D341Med (cell line): ENCODE measurements around the gene NUP214.
"Not testable (repeated sequence)": the region's sequence is repeated elsewhere in the genome, so short reads cannot be mapped to it uniquely, and the experiment has no call there.

ENCODE experiments used
- DNase-seq: peaks from one replicate; pipeline ENCODE4 v3.0.0; 2012; ENCODE audit warnings: low spot score

The NUP214 gene

GRCh38 chr9:131116281-131117120 is 8.9 kb upstream of the NUP214 start:
- no peak for DNase-seq

- DNase-seq, result no peak
Measured at GRCh38 chr9:131117121-131117761, 8.1 kb upstream of the NUP214 start.

GRCh38 chr9:131117762-131118145 is 7.6 kb upstream of the NUP214 start:
- no peak for DNase-seq

DNA sequence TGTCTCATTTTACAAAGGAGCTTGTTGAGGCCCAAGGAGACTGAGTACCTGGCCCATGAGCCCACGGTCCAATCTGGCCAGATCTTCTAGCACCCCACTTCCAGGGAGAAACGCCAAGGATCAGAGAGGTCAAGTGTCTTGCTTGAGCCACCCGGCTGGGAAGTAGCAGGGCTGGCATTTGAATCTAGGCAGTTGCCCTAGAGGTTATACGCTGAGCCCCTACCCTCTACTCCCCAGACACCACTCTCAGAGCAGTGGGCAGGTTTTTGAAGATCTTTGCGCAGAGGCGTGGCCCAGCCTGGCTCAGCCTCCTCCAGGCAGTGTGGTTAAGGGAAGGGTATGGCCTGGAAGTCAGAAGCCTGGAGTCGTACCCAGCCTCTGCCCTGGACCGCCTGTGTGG is 5.8 kb upstream of the NUP214 start:
- no peak for DNase-seq

DNA sequence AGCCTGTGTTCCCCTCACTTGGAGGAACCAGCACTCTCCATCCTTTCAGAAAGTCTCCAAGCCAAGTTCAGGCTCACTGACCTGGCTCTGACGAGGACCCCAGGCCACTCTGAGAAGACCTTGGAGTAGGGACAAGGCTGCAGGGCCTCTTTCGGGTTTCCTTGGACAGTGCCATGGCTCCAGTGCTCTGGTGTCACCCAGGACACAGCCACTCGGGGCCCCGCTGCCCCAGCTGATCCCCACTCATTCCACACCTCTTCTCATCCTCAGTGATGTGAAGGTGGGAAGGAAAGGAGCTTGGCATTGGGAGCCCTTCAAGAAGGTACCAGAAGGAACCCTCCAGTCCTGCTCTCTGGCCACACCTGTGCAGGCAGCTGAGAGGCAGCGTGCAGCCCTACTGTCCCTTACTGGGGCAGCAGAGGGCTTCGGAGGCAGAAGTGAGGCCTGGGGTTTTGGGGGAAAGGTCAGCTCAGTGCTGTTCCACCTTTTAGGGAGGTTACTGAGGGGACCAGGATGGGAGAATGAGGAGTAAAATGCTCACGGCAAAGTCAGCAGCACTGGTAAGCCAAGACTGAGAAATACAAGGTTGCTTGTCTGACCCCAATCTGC is 4.7 kb upstream of the NUP214 start:
- no peak for DNase-seq

DNA sequence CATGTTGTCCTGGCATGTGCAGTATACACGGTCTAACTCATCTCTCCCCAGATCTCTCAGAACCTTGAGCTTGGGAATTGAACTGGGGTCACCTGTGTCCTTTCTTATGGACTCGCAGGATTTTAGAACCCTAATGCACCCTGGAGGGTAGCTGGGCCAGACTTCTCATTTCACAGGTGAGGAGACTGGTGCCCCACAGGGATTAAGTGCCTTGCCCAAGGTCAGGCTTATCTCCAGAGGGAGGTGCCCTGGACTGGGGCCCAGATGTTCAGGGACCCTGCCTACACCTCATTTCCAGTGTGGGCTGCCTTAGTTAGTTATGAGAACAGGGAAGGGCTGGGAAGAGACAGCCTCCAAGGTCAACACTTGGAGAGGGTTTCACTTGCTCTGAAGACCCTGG is 4.0 kb upstream of the NUP214 start:
- no peak for DNase-seq

GRCh38 chr9:131122158-131122557 is 3.2 kb upstream of the NUP214 start:
- DNase-seq, result no peak

GRCh38 chr9:131125038-131125287 is 423 bp upstream of the NUP214 start:
- no peak for DNase-seq

- DNase-seq, result no peak
Measured at GRCh38 chr9:131126059-131126426, 657 bp downstream of the NUP214 start.

GRCh38 chr9:131129183-131129582 is 3.8 kb downstream of the NUP214 start:
- no peak for DNase-seq

DNA sequence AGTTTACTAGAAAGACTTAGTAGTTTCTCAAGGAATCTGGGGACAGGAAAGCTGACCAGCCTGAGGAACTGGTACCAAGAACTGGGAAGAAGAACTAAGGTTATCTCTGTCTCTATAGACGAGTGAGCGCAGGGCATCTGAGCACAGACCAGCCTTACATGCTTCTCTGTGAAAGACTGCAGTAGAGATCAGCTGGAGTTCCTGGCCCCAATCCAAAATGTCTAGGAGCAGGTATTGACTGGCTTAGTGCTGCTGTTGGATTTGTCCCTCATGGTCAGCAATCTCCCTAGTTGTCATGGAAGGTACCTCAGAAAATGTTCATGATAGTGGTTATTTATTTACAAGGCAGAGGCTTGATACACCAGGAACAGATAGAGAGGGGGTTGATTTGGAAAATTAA is 13.3 kb downstream of the NUP214 start:
- DNase-seq, result no peak

- no peak for DNase-seq
Measured at GRCh38 chr9:131140112-131140511, 14.7 kb downstream of the NUP214 start.

- no peak for DNase-seq
Measured at GRCh38 chr9:131140550-131140949, 15.2 kb downstream of the NUP214 start.

DNA sequence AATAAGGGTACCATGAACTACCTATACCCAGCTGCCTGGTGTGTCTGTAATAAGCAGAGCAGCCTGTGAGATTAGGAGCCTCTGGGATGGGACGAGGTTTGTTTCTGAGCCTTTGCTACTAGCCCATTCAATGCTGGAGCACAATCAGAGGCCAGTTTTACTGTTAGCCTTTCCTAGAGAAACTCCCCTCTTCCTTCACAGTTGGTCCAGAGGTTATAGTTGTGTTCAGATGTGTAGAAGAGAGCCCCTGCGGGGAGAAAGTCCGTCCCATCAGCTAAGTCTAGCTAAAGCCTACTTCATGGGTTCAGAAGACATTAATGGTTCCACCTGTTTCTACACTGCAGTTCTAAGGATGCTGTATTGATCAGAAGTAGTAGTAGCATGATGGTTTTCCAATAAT is 16.8 kb downstream of the NUP214 start:
- no peak for DNase-seq

DNA sequence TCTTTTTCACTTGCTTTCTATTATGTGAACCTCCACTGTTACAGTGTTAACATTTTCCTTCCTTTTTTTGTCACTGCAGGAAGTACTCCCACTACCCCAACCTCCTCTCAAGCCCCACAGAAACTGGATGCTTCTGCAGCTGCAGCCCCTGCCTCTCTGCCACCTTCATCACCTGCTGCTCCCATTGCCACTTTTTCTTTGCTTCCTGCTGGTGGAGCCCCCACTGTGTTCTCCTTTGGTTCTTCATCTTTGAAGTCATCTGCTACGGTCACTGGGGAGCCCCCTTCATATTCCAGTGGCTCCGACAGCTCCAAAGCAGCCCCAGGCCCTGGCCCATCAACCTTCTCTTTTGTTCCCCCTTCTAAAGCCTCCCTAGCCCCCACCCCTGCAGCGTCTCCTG is 18.8 kb downstream of the NUP214 start:
- no peak for DNase-seq

DNA sequence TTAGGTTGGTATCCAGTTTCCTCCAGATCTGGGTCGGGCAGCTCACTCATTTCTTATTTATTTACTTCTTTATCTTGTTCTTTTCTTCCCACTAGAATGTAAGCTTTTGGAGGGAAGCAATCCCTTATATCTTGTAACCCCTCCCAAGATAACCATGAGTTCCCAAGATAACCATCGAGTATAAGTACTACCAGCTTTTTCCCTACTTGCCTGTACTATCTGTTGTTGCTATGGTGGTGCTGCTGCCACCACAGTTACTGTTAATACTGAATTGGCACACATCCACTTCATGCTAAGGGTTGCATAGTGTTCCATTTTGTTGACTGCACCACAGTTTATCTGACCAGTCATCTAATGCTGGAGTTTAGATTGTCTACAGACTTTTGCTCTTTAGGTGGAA is 19.9 kb downstream of the NUP214 start:
- DNase-seq, result no peak

DNA sequence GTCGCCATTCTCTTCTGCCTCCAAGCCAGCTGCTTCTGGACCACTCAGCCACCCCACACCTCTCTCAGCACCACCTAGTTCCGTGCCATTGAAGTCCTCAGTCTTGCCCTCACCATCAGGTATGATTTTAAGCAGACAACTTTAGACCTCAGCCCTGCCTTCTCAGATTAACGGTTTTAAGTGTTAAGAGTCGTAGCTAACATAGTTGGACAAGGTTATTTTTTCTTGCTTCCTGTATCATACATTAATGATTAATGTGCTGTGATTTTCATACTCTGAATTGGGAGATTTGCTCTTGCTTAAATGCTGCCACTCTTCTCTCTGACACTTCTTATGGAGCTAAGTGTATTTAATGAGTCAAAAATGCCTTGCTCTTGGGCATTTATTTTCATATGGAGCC is 20.8 kb downstream of the NUP214 start:
- DNase-seq, result no peak

- no peak for DNase-seq
Measured at GRCh38 chr9:131148276-131148675, 22.9 kb downstream of the NUP214 start.

DNA sequence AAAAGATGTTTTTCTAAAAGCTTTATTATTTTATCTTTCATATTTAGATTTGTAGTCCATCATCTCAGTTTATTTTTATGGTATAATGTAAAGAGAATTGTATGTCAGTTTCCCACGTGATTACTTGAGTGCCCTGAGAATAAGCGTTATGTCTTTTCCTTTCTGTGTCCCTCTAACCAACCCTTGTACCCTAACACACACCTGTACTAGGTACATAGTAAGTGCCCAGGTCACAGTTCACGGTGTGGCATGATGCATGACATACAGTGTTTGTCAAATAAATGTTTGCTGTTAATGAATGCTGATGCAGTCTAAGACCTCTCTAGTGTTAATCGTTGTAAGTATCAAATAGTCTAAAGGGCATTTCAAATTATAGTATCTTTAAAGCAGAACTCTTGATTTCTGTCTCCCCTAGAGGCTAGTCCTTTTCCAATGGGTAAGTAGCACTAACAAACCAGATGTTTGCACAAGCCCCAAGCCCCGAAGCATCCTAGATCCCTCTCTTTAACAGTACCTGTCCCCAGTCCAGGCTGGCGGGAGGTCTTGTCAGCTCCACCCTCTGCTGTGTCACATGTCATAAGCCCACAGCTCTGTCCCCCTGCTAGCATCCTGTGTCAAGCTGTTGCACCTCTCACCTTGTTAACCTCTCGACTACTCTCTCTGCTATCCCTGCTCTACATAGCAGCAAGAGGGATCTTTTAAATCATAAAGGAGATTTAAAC is 23.7 kb downstream of the NUP214 start:
- no peak for DNase-seq

DNA sequence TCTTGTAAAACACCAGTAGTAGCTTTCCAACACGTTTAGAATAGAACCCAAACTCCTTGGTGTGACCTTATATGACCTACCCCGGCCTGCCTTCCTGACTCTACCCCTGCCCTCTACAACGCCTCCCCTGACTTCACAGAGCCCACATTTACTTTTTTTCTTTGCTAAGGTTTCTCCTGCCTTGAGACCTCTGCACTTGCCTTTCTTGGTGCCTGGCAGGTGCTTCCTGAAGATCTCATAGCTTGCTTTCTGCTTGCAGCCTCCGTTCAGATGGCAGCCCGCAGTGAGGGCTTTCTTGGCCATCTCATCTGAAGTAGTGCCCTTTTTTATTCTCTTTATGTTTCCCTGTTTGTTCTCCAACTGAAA is 24.3 kb downstream of the NUP214 start:
- DNase-seq, result no peak

DNA sequence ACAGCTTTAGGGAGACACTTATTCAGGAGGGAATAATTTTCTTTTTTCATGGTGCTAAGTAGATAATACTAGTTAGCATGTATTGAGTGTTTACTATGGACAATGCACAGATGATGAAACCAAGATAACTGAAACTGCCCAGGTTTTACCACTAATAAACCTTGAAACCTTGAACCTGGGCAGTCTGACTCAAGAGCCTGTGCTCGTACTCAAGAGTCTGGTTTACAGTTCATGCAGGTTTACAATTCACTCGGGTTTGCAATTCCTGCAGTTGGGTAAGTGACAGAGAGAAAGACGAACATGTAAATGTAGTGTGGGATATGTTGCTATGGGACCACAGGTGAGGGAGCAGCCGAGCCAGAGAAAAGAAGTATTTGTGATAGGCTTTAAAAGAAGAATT is 28.2 kb downstream of the NUP214 start:
- no peak for DNase-seq

DNA sequence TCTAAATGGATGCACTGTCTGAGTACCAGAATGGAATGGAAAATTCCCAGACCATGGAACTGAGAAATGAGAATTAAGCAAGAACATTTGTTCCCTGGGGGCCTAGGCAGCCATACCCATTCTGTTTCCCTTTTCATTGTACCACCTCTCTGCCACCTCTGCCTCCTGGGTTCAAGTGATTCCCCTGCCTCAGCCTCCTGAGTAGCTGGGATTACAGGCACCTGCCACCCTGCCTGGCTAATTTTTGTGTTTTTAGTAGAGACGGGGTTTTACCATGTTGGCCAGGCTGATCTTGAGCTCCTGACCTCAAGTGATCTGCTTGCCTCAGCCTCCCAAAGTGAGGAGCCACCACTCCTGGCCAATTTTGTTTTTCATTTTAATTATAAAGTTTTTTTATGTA is 33.3 kb downstream of the NUP214 start:
- not testable (repeated sequence) for DNase-seq

- no peak for DNase-seq
Measured at GRCh38 chr9:131160416-131161112, 35.2 kb downstream of the NUP214 start.
